Hepatocyte (in vitro differentiated cells): Measurements from ENCODE around the gene ASB1. TPM values are rescaled to one million over a fixed set of nuclear protein-coding genes. Genes with fewer than 3 reads are reported as not detected.

Experiments used
- DNase-seq: peaks from one replicate; pipeline ENCODE4 v3.0.0-alpha.2; 2016; ENCODE audit warnings: low spot score
- H2AFZ ChIP-seq: fragments of 200-600 bp; sonication (generic); 2 replicates; pipeline ENCODE4 v1.6.0; 2016; ENCODE audit warnings: antibody characterized with exemption, mild to moderate bottlenecking
- H3K27ac ChIP-seq: fragments of 200-600 bp; sonication (generic); 2 replicates; pipeline ENCODE4 v1.5.1; 2016; ENCODE audit warnings: mild to moderate bottlenecking
- H3K27me3 ChIP-seq: fragments of 200-600 bp; sonication (generic); 2 replicates; pipeline ENCODE4 v1.6.1; 2016
- H3K36me3 ChIP-seq: fragments of 200-600 bp; sonication (generic); replicated peaks from 2 replicates; pipeline ENCODE4 v1.5.1; 2016; ENCODE audit warnings: low read depth; ENCODE audit not compliant: insufficient read depth
- H3K4me1 ChIP-seq: fragments of 200-600 bp; sonication (generic); 2 replicates; pipeline ENCODE4 v1.5.1; 2016; ENCODE audit warnings: mild to moderate bottlenecking, moderate library complexity; ENCODE audit not compliant: insufficient read depth
- H3K4me2 ChIP-seq: fragments of 200-600 bp; sonication (generic); 2 replicates; pipeline ENCODE4 v1.6.0; 2016
- H3K4me3 ChIP-seq: fragments of 200-600 bp; sonication (generic); 2 replicates; pipeline ENCODE4 v1.5.1; 2016; ENCODE audit warnings: mild to moderate bottlenecking
- H3K79me2 ChIP-seq: fragments of 200-600 bp; sonication (generic); 2 replicates; pipeline ENCODE4 v1.6.0; 2017; ENCODE audit warnings: mild to moderate bottlenecking
- H3K9me2 ChIP-seq: fragments of 200-600 bp; sonication (generic); replicated peaks from 2 replicates; pipeline ENCODE4 v1.6.0; 2017; ENCODE audit warnings: mild to moderate bottlenecking; ENCODE audit not compliant: insufficient read depth
- H3K9me3 ChIP-seq: fragments of 200-600 bp; sonication (generic); 2 replicates; pipeline ENCODE4 v1.5.1; 2016; ENCODE audit warnings: low read depth, mild to moderate bottlenecking
- H4K20me1 ChIP-seq: fragments of 200-600 bp; sonication (generic); 2 replicates; pipeline ENCODE4 v1.6.0; 2016; ENCODE audit warnings: mild to moderate bottlenecking; ENCODE audit not compliant: insufficient read depth, poor library complexity, severe bottlenecking
- EZH2 ChIP-seq: fragments of 200-600 bp; sonication (generic); IDR thresholded peaks from 2 replicates; pipeline ENCODE4 v1.6.1; 2016; ENCODE audit warnings: antibody characterized with exemption, mild to moderate bottlenecking, borderline replicate concordance
- EZH2phosphoT487 ChIP-seq: fragments of 200-600 bp; sonication (generic); IDR thresholded peaks from one replicate; pipeline ENCODE4 v1.6.1; 2018; ENCODE audit warnings: antibody characterized with exemption, mild to moderate bottlenecking, low read depth, moderate library complexity; ENCODE audit not compliant: unreplicated experiment, severe bottlenecking
- WGBS: methylation state at CpG from one replicate; pipeline ENCODE4 v1.1.6; 2016; ENCODE audit warnings: low lambda C conversion rate; ENCODE audit errors: missing lambda C conversion rate; 5-methylcytosine and 5-hydroxymethylcytosine counted together
- polyA plus RNA-seq: library from polyadenylated mRNA; unstranded; fragments of >200 nt; fragmentation: Nextera tagmentation; extraction: Ambion mirVana; gene quantifications from 2 replicates; pipeline ENCODE4 v1.2.1, GENCODE V29; 2016
- total RNA-seq: library from RNA; depleted of rRNA; stranded (reverse); fragments of >200 nt; gene quantifications from 2 replicates; pipeline ENCODE4 v1.2.3, GENCODE V29; 2014
- TF ChIP-seq, protein P1 (sequence below): fragments of 200-600 bp; sonication (generic); IDR thresholded peaks from 2 replicates; pipeline ENCODE4 v1.5.1; 2016; ENCODE audit warnings: antibody characterized with exemption, mild to moderate bottlenecking; ENCODE audit not compliant: poor library complexity

Gene ASB1
- total and polyA plus RNA-seq, 2 experiments from 2014 or later = 13.0 to 27.9 TPM

- Histone ChIP-seq H3K79me2 (peaks cover 86% of the 10 kb centered on the region), H2AFZ (no peak overlapping the region), H3K4me2 (no peak overlapping the region), H3K4me1 (no peaks in the 10 kb centered on the region), H3K27ac (peak overlapping the region; percentile 66), H3K27me3 (no peaks in the 10 kb centered on the region), H3K9me2 (no peaks in the 10 kb centered on the region), H3K9me3 (no peaks in the 10 kb centered on the region), H3K4me3 (no peak overlapping the region), H3K36me3 (no peaks in the 10 kb centered on the region), H4K20me1 (peaks cover 41% of the 10 kb centered on the region)
- 91% methylated on average over 2 of the region's 2 CpGs for WGBS
- TF ChIP-seq EZH2phosphoT487 (no peak), EZH2 (no peak)
- TF ChIP-seq, protein P1, sequence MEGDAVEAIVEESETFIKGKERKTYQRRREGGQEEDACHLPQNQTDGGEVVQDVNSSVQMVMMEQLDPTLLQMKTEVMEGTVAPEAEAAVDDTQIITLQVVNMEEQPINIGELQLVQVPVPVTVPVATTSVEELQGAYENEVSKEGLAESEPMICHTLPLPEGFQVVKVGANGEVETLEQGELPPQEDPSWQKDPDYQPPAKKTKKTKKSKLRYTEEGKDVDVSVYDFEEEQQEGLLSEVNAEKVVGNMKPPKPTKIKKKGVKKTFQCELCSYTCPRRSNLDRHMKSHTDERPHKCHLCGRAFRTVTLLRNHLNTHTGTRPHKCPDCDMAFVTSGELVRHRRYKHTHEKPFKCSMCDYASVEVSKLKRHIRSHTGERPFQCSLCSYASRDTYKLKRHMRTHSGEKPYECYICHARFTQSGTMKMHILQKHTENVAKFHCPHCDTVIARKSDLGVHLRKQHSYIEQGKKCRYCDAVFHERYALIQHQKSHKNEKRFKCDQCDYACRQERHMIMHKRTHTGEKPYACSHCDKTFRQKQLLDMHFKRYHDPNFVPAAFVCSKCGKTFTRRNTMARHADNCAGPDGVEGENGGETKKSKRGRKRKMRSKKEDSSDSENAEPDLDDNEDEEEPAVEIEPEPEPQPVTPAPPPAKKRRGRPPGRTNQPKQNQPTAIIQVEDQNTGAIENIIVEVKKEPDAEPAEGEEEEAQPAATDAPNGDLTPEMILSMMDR = no peak
- no peak for DNase-seq
Measured at GRCh38 chr2:238439917-238440316, 13.2 kb downstream of the ASB1 start.

DNA sequence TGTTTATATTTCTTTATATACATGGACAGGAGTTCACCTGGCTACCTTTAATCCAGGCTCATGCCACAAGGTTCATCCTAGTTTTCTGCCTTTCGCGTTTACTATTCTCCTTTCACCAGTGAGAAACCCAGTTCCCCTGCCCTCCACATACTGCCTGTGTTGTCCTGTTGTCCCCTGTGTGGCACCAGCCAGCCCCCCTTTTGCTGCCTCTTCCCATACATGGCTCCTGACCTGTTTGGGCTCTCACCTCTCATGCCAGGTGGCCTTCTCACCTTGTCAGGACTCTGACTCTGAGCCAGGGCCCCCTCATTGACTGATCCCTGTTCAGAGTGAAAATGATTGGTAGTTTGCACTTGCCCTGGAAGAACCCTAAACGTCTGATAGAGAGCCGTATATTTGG, 13.6 kb downstream of the ASB1 start:
- Histone ChIP-seq H3K4me1 (no peaks in the 10 kb centered on the region), H4K20me1 (peaks cover 41% of the 10 kb centered on the region), H3K79me2 (peaks cover 86% of the 10 kb centered on the region)

GRCh38 chr2:238440767-238441166, 14.0 kb downstream of the ASB1 start:
- no peak overlapping the region for H3K27ac ChIP-seq
- no peaks in the 10 kb centered on the region for H3K9me2 ChIP-seq
- H3K27me3 ChIP-seq = no peaks in the 10 kb centered on the region
- no peak for DNase-seq
- 90% methylated on average over 11 of the region's 11 CpGs for WGBS
- H3K4me2 ChIP-seq = no peak overlapping the region
- no peaks in the 10 kb centered on the region for H3K4me1 ChIP-seq
- H2AFZ ChIP-seq = no peak overlapping the region
- no peaks in the 10 kb centered on the region for H3K36me3 ChIP-seq
- H4K20me1 ChIP-seq = peaks cover 41% of the 10 kb centered on the region
- no peak overlapping the region for H3K4me3 ChIP-seq
- H3K9me3 ChIP-seq = no peaks in the 10 kb centered on the region
- TF ChIP-seq EZH2phosphoT487 (no peak), EZH2 (no peak)
- TF ChIP-seq, protein P1 = no peak
- H3K79me2 ChIP-seq = peaks cover 85% of the 10 kb centered on the region

More for the DNA sequence above, 13.6 kb downstream of the ASB1 start:
- H3K27me3 ChIP-seq = no peaks in the 10 kb centered on the region
- no peak overlapping the region for H3K4me2 ChIP-seq
- WGBS = 81% methylated on average over 4 of the region's 4 CpGs
- TF ChIP-seq, protein P1 = no peak
- TF ChIP-seq EZH2 (no peak), EZH2phosphoT487 (no peak)
- no peaks in the 10 kb centered on the region for H3K36me3 ChIP-seq
- no peaks in the 10 kb centered on the region for H3K9me3 ChIP-seq
- H3K9me2 ChIP-seq = no peaks in the 10 kb centered on the region
- no peak overlapping the region for H2AFZ ChIP-seq
- H3K4me3 ChIP-seq = no peak overlapping the region
- peak overlapping the region; percentile 66 for H3K27ac ChIP-seq
- DNase-seq = no peak
